GM19239 (cell line): ENCODE measurements around the gene MRPL23.
A peak's percentile ranks its signal among the peaks of the same experiment; 100 is the strongest.
"Not testable (repeated sequence)": the region's sequence is repeated elsewhere in the genome, so short reads cannot be mapped to it uniquely, and the experiment has no call there.

Experiments used
- DNase-seq: peaks from one replicate; pipeline ENCODE4 v3.0.0; 2011; ENCODE audit warnings: low spot score; ENCODE audit not compliant: insufficient read length
- FAIRE-seq: peaks from 2 replicates; lab custom pipeline; 2011; peaks lifted over from hg19 to GRCh38; lab: Jason Lieb, UNC

MRPL23 gene

GRCh38 chr11:1932681-1933080, 14.5 kb upstream of the MRPL23 start:
- no peak for DNase-seq
- no peak for FAIRE-seq

GRCh38 chr11:1933416-1934334, 13.5 kb upstream of the MRPL23 start:
- no peak for FAIRE-seq
- DNase-seq, result no peak

- no peak for DNase-seq
- FAIRE-seq, result no peak
Measured at GRCh38 chr11:1934335-1935155, 12.6 kb upstream of the MRPL23 start.

- no peak for DNase-seq
- no peak for FAIRE-seq
Measured at GRCh38 chr11:1935156-1936071, 11.7 kb upstream of the MRPL23 start.

- no peak for FAIRE-seq
- no peak for DNase-seq
Measured at GRCh38 chr11:1936072-1936780, 10.9 kb upstream of the MRPL23 start.

- DNase-seq (no peak), FAIRE-seq (no peak)
Measured at GRCh38 chr11:1936781-1937615, 10.1 kb upstream of the MRPL23 start.

- DNase-seq, result no peak
- FAIRE-seq, result no peak
Measured at GRCh38 chr11:1937616-1938342, 9.4 kb upstream of the MRPL23 start.

- DNase-seq (no peak), FAIRE-seq (no peak)
Measured at GRCh38 chr11:1938343-1939005, 8.7 kb upstream of the MRPL23 start.

- FAIRE-seq (no peak), DNase-seq (no peak)
Measured at GRCh38 chr11:1939006-1939625, 8.0 kb upstream of the MRPL23 start.

- DNase-seq, result not testable (repeated sequence)
- peak; percentile 84 for FAIRE-seq
Measured at GRCh38 chr11:1939788-1940187, 7.3 kb upstream of the MRPL23 start.

GRCh38 chr11:1942558-1943260, 4.4 kb upstream of the MRPL23 start:
- FAIRE-seq, result no peak
- no peak for DNase-seq

- no peak for FAIRE-seq
- DNase-seq, result no peak
Measured at GRCh38 chr11:1943576-1943975, 3.6 kb upstream of the MRPL23 start.

GRCh38 chr11:1943977-1944376, 3.2 kb upstream of the MRPL23 start:
- FAIRE-seq, result no peak
- no peak for DNase-seq

GRCh38 chr11:1947592-1948237, 583 bp downstream of the MRPL23 start:
- DNase-seq (no peak), FAIRE-seq (no peak)

- DNase-seq (no peak), FAIRE-seq (no peak)
Measured at GRCh38 chr11:1948389-1948788, 1.3 kb downstream of the MRPL23 start.

GRCh38 chr11:1949302-1949701, 2.2 kb downstream of the MRPL23 start:
- FAIRE-seq (no peak), DNase-seq (no peak)
